Right lobe of liver (tissue), 4 donors: Measurements from ENCODE around the gene PRR35.

Experiments
- POLR2A ChIP-seq: fragments of 450-650 bp; IDR thresholded peaks from one replicate; pipeline ENCODE4 v1.6.1; 2017; ENCODE audit warnings: antibody characterized with exemption, mild to moderate bottlenecking
- TF ChIP-seq, protein P1 (sequence below), 4 donors: fragments of 200-600 bp in 3 of 4; fragments of 450-650 bp in 1 of 4; IDR thresholded peaks; one replicate each; pipeline versions ENCODE4 v1.5.1 to v1.8.0; 2016 to 2022; ENCODE audit warnings: antibody characterized with exemption in 4 of 4, mild to moderate bottlenecking in 2 of 4
- donor health status: DM: no; HTN: no; CAD: no.
- donor health status: DM: no; HTN: no; CAD: no.
- donor health status: DM: no; HTN: yes; CAD: no.

DNA sequence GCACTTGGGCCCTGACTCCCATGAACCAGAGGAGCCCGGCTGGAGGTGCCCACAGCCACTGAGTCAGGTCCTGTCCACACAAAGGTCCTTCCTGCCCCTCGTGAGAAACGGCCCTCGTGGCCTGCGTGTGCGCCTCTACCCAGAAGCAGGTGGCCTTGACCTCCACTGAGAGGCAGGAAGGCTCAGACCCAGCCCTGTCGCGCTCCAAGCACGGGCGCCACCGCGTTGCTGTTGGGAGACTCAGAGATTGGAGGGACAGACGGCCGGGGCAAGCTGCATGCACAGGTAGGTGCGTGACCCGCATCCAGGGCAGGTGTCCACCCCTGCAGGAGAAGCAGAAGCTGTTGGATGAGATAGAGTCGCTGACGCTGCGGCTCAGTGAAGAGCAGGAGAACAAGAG, 40.8 kb upstream of the PRR35 start:
- TF ChIP-seq, protein P1, sequence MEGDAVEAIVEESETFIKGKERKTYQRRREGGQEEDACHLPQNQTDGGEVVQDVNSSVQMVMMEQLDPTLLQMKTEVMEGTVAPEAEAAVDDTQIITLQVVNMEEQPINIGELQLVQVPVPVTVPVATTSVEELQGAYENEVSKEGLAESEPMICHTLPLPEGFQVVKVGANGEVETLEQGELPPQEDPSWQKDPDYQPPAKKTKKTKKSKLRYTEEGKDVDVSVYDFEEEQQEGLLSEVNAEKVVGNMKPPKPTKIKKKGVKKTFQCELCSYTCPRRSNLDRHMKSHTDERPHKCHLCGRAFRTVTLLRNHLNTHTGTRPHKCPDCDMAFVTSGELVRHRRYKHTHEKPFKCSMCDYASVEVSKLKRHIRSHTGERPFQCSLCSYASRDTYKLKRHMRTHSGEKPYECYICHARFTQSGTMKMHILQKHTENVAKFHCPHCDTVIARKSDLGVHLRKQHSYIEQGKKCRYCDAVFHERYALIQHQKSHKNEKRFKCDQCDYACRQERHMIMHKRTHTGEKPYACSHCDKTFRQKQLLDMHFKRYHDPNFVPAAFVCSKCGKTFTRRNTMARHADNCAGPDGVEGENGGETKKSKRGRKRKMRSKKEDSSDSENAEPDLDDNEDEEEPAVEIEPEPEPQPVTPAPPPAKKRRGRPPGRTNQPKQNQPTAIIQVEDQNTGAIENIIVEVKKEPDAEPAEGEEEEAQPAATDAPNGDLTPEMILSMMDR (IDR thresholded peaks at IDR 0.05): no peak
- TF ChIP-seq POLR2A: no peak
